OCI-LY7 (cell line): Measurements from ENCODE around the gene EPHA1. TPM values are rescaled to one million over a fixed set of nuclear protein-coding genes. Genes with fewer than 3 reads are reported as not detected.

Experiments
- BruUV-seq: library from RNA; stranded (reverse); fragments of 400-500 nt; replicated peaks from 2 replicates; lab custom pipeline; 2021; lab: Mats Ljungman, UMichigan
- CTCF ChIA-PET: fragments of 300-600 bp; sonication (Branson Sonifier 250); formaldehyde crosslinking; loops from one replicate; lab custom pipeline; 2022; ENCODE audit warnings: antibody characterized with exemption; ENCODE audit not compliant: unreplicated experiment; lab: Charles Lee
- POLR2A ChIA-PET: fragments of 300-600 bp; sonication (Branson Sonifier 250); formaldehyde crosslinking; loops from one replicate; lab custom pipeline; 2022; ENCODE audit warnings: antibody characterized with exemption; lab: Charles Lee
- DNase-seq: peaks from one replicate; pipeline ENCODE4 v3.0.0-alpha.2; 2015; ENCODE audit warnings: low spot score
- H2AFZ ChIP-seq: fragments of 200-600 bp; sonication (generic), shearing (Covaris generic); 2 replicates; pipeline ENCODE4 v1.6.1; 2014; ENCODE audit warnings: mild to moderate bottlenecking, antibody characterized with exemption, low read length, moderate library complexity
- H3K27ac ChIP-seq: fragments of 200-600 bp; sonication (generic); 2 replicates; pipeline ENCODE4 v1.5.1; 2014; ENCODE audit warnings: mixed run types, low read depth, mild to moderate bottlenecking, moderate library complexity, low read length, inconsistent platforms; ENCODE audit not compliant: poor library complexity, severe bottlenecking
- H3K36me3 ChIP-seq: fragments of 200-600 bp; sonication (generic); 2 replicates; pipeline ENCODE4 v1.6.1; 2014; ENCODE audit warnings: mild to moderate bottlenecking, antibody characterized with exemption, low read length, moderate library complexity, mixed read lengths; ENCODE audit not compliant: insufficient read depth
- H3K4me1 ChIP-seq: fragments of 200-600 bp; sonication (generic); 2 replicates; pipeline ENCODE4 v1.5.1; 2014; ENCODE audit warnings: mild to moderate bottlenecking, low read length; ENCODE audit not compliant: insufficient read depth, poor library complexity, severe bottlenecking
- H3K4me2 ChIP-seq: fragments of 200-600 bp; sonication (generic); 2 replicates; pipeline ENCODE4 v1.6.1; 2014; ENCODE audit warnings: mild to moderate bottlenecking, low read length
- H3K4me3 ChIP-seq: fragments of 200-600 bp; sonication (generic); 2 replicates; pipeline ENCODE4 v1.5.1; 2014; ENCODE audit warnings: mild to moderate bottlenecking, low read depth, low read length; ENCODE audit not compliant: poor library complexity, severe bottlenecking
- H3K79me2 ChIP-seq: fragments of 200-600 bp; sonication (generic); 2 replicates; pipeline ENCODE4 v1.6.1; 2016; ENCODE audit warnings: low read depth, mild to moderate bottlenecking, low read length, moderate library complexity, mixed read lengths; ENCODE audit not compliant: insufficient read depth
- H3K9me2 ChIP-seq: fragments of 200-600 bp; sonication (generic); 2 replicates; pipeline ENCODE4 v1.6.1; 2016; ENCODE audit warnings: mild to moderate bottlenecking, low read length, mixed read lengths; ENCODE audit not compliant: insufficient read depth
- H3K9me3 ChIP-seq: fragments of 200-600 bp; sonication (generic); 2 replicates; pipeline ENCODE4 v1.6.1; 2014; ENCODE audit warnings: mild to moderate bottlenecking, mixed run types, low read length, mixed read lengths
- H4K20me1 ChIP-seq: fragments of 200-600 bp; sonication (generic); 2 replicates; pipeline ENCODE4 v1.6.1; 2014; ENCODE audit warnings: mild to moderate bottlenecking, antibody characterized with exemption, low read length, moderate library complexity, mixed read lengths; ENCODE audit not compliant: insufficient read depth
- EZH2phosphoT487 ChIP-seq: fragments of 200-600 bp; sonication (generic); IDR thresholded peaks from 2 replicates; pipeline ENCODE4 v1.6.1; 2018; ENCODE audit warnings: low read depth, borderline replicate concordance, mild to moderate bottlenecking, mixed run types, antibody characterized with exemption, low read length, moderate library complexity, mixed read lengths
- intact Hi-C: fragments of 100-400 bp; cut with micrococcal nuclease; formaldehyde crosslinking; loops from one replicate; pipeline ENCODE4 v1.10.0; 2022; ENCODE audit not compliant: unreplicated experiment
- total RNA-seq, 2 experiments: library from RNA; depleted of rRNA in 1 of 2; stranded (reverse); fragments of >200 nt in 1 of 2; shearing (Covaris generic) in 1 of 2; gene quantifications; 2 replicates each; pipeline ENCODE4 v1.2.3, GENCODE V29; 2014 to 2022
- TF ChIP-seq, protein P1 (sequence below): fragments of 200-600 bp; sonication (generic); conservative IDR thresholded peaks from 2 replicates; pipeline ENCODE4 v1.5.1; 2014; ENCODE audit warnings: mild to moderate bottlenecking, antibody characterized with exemption, low read length, moderate library complexity, mixed read lengths

Gene EPHA1
- total RNA-seq, 2 experiments from 2014 or later: not detected

DNA sequence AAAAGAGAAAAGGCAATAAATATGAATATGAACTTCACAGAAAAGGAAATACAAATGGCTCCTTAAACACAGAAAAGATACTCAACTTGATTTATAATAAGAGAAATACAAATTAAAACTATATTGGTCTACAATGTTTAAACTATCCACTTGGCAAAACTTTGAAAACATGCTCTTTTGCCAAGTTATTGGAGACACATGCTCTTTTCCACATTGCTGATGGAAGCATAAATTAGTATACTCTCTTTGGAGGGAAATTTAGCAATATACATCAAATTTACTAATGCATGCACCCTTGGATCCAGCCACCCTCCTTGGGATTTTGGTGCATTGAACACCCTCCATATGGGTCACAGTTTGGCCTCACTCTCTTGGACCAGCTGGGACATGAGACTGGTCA is 42.5 kb upstream of the EPHA1 start:
- no peaks in the 10 kb centered on the region for H4K20me1 ChIP-seq
- no peak overlapping the region for H2AFZ ChIP-seq
- no peaks in the 10 kb centered on the region for H3K36me3 ChIP-seq
- CTCF ChIA-PET: no interaction called here
- H3K9me2 ChIP-seq: no peaks in the 10 kb centered on the region
- H3K4me1 ChIP-seq: no peaks in the 10 kb centered on the region
- H3K9me3 ChIP-seq: no peaks in the 10 kb centered on the region
- H3K4me2 ChIP-seq: no peak overlapping the region
- H3K27ac ChIP-seq: no peak overlapping the region
- no peaks in the 10 kb centered on the region for H3K79me2 ChIP-seq
- intact Hi-C loops: no loop called here
- H3K4me3 ChIP-seq: no peak overlapping the region
- POLR2A ChIA-PET: interaction anchor here (0.7 kb wide), 1 partner anchor 505 kb away, joined by 3 read pairs; no protein-coding TSS in a partner anchor
- BruUV-seq: no TSS peak
- TF ChIP-seq EZH2phosphoT487: no peak
- TF ChIP-seq, protein P1, sequence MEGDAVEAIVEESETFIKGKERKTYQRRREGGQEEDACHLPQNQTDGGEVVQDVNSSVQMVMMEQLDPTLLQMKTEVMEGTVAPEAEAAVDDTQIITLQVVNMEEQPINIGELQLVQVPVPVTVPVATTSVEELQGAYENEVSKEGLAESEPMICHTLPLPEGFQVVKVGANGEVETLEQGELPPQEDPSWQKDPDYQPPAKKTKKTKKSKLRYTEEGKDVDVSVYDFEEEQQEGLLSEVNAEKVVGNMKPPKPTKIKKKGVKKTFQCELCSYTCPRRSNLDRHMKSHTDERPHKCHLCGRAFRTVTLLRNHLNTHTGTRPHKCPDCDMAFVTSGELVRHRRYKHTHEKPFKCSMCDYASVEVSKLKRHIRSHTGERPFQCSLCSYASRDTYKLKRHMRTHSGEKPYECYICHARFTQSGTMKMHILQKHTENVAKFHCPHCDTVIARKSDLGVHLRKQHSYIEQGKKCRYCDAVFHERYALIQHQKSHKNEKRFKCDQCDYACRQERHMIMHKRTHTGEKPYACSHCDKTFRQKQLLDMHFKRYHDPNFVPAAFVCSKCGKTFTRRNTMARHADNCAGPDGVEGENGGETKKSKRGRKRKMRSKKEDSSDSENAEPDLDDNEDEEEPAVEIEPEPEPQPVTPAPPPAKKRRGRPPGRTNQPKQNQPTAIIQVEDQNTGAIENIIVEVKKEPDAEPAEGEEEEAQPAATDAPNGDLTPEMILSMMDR: no peak
- no peak for DNase-seq

DNA sequence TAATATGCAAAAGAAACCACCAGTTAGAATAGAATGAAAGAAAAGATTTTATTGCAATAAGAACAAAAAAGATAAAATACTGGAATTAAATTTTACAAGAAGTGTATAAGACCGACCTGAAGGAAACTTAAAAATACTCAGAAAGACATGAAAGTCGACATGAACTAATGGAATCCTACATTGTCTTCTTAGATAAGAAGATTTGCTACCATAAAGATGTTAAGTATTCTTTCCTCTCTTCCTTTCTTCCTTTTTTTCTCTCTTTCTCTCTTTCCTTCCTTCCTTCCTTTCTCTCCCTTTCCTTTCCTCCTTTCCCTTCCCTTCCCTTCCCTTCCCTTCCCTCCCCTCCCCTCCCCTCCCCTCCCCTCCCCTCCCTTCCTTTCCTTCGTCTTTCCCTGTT is 41.1 kb upstream of the EPHA1 start:
- no peak overlapping the region for H2AFZ ChIP-seq
- POLR2A ChIA-PET: interaction anchor here (1.5 kb wide), 1 partner anchor 16 kb away, joined by 3 read pairs; no protein-coding TSS in a partner anchor
- intact Hi-C loops: no loop called here
- H3K4me1 ChIP-seq: no peaks in the 10 kb centered on the region
- H3K79me2 ChIP-seq: no peaks in the 10 kb centered on the region
- no peaks in the 10 kb centered on the region for H4K20me1 ChIP-seq
- H3K9me3 ChIP-seq: no peaks in the 10 kb centered on the region
- no peaks in the 10 kb centered on the region for H3K36me3 ChIP-seq
- no peak overlapping the region for H3K27ac ChIP-seq
- TF ChIP-seq, protein P1: no peak
- no peak for TF ChIP-seq EZH2phosphoT487
- CTCF ChIA-PET: no interaction called here
- BruUV-seq: no TSS peak
- no peak overlapping the region for H3K4me2 ChIP-seq
- DNase-seq: no peak
- H3K9me2 ChIP-seq: no peaks in the 10 kb centered on the region
- H3K4me3 ChIP-seq: no peak overlapping the region

DNA sequence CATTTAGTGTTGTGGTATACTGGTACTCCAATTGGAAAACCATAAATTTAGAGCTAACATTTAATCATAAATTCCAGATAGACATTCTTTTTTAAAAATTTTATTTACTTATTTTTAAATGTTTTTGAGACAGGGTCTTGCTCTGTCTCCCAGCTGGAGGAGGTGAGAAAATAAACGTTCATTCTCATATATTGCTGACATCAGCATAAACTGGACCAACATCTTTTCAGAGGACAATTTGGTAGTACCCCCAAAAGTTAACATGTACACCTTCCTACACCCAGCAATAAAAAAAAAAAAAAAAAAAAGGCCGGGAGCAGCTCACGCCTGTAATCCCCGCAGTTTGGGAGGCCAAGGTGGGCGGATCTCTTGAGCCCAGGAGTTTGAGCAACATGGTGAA is 39.8 kb upstream of the EPHA1 start:
- POLR2A ChIA-PET: interaction anchor here (0.7 kb wide), 1 partner anchor 723 kb away, joined by 3 read pairs; no protein-coding TSS in a partner anchor

More for the DNA sequence above, 39.8 kb upstream of the EPHA1 start:
- intact Hi-C loops: no loop called here
- no peak overlapping the region for H3K4me2 ChIP-seq
- H3K79me2 ChIP-seq: no peaks in the 10 kb centered on the region
- no peaks in the 10 kb centered on the region for H3K9me3 ChIP-seq
- H3K27ac ChIP-seq: no peak overlapping the region
- no peaks in the 10 kb centered on the region for H3K36me3 ChIP-seq
- no peak for DNase-seq
- H3K4me1 ChIP-seq: no peaks in the 10 kb centered on the region
- CTCF ChIA-PET: no interaction called here
- no peak for TF ChIP-seq EZH2phosphoT487
- TF ChIP-seq, protein P1: no peak
- H4K20me1 ChIP-seq: no peaks in the 10 kb centered on the region
- no peak overlapping the region for H2AFZ ChIP-seq
- H3K9me2 ChIP-seq: no peaks in the 10 kb centered on the region
- H3K4me3 ChIP-seq: no peak overlapping the region
- BruUV-seq: no TSS peak
